ENCODE data around the gene CCDC86. TPM values are rescaled to one million over a fixed set of nuclear protein-coding genes. Genes with fewer than 3 reads are reported as not detected.

The CCDC86 gene
- total and polyA plus RNA-seq, 9 of the 15 experiments (the other 6 are each of a cell fraction or from before 2014, with no cell fraction given) = 4.6 to 102 (median 25.2) TPM

- Histone ChIP-seq H3K9me1 (ENCODE audit: control insufficient read depth, insufficient read depth, low read length) (no peaks in the 10 kb centered on the region), H4K20me1 (replicated peaks; ENCODE audit: control insufficient read depth, insufficient read depth, low read length) (peaks cover 22% of the 10 kb centered on the region), H3K4me2 (ENCODE audit: insufficient read depth, low read length) (no peak overlapping the region), H3K9me3 (replicated peaks; ENCODE audit: control insufficient read depth, insufficient read depth, low read depth, low read length) (no peaks in the 10 kb centered on the region), H3K27me3 (ENCODE audit: control insufficient read depth in 2 of 2, insufficient read depth in 2 of 2, low read length in 2 of 2) (no peaks in the 10 kb centered on the region), H3K9ac (ENCODE audit: insufficient read depth in 1 of 2, low read depth in 2 of 2, low read length in 2 of 2) (no peak overlapping the region), H3K36me3 (ENCODE audit: control insufficient read depth, insufficient read depth, low read length) (peaks cover 36% of the 10 kb centered on the region), H3K79me2 (ENCODE audit: control insufficient read depth, insufficient read depth, low read length) (no peaks in the 10 kb centered on the region), H2AFZ (ENCODE audit: low read depth, low read length) (no peak overlapping the region), H3K27ac (ENCODE audit: extremely low read depth, low read depth, low read length) (no peak overlapping the region), H3K4me3 (no peak overlapping the region), H3K4me1 (replicated peaks in 1 of 2; ENCODE audit: control insufficient read depth in 2 of 2, insufficient read depth in 2 of 2, low read length in 2 of 2) (peaks cover 7 to 30% of the 10 kb centered on the region in 2 experiments)
- POLR2A ChIA-PET = interaction anchor here (0.8 to 1.4 kb wide), 16 partner anchors 10 to 1295 kb away, joined by 3 to 7 read pairs (median 3); partner anchors contain the start of gene PTGDR2
- peak; percentile 89 for ATAC-seq
- WGBS (ENCODE audit: insufficient coverage, low coverage, missing lambda C conversion rate) = 40% methylated on average over 5 of the region's 5 CpGs
- CTCF ChIA-PET (ENCODE audit: low intra/inter-chr PET ratio) = interaction anchor here (0.8 to 2.5 kb wide), 4 partner anchors 34 to 111 kb away, joined by 3 to 59 read pairs (median 4); no protein-coding TSS in a partner anchor
- in situ Hi-C loops (cut with MboI) (no loop called here), intact Hi-C loops (cut with micrococcal nuclease) (loop anchor here (1.0 kb wide), 2 partner anchors 56 to 112 kb away; no protein-coding TSS in a partner anchor)
- BruUV-seq (replicated peaks) = no TSS peak
- DNase-seq (ENCODE audit: extremely low read depth in 1 of 4, low spot score in 3 of 4) = peak; percentile 66 to 75 (median 74)
- peak; percentile 85 for FAIRE-seq
- TF ChIP-seq TFAM (CRISPR knock-in tag; conservative IDR thresholded peaks at IDR 0.05) = no peak
- TF ChIP-seq CEBPB (tag; IDR thresholded peaks at IDR 0.05) = no peak
- TF ChIP-seq EWSR1 (IDR thresholded peaks at IDR 0.05; ENCODE audit: borderline replicate concordance, low read depth, partially characterized antibody) = no peak
- TF ChIP-seq ZNF324 (CRISPR knock-in tag; IDR thresholded peaks at IDR 0.05) = no peak
- TF ChIP-seq CTCF (IDR thresholded peaks at IDR 0.05 in 2 of 3, conservative IDR thresholded peaks at IDR 0.05 in 1 of 3; ENCODE audit: insufficient read depth in 2 of 3, low read depth in 1 of 3, low read length in 3 of 3) = peak; percentile 85 to 96 (median 91)
- TF ChIP-seq NR4A1 (CRISPR knock-in tag; IDR thresholded peaks at IDR 0.05) = no peak
- TF ChIP-seq NR4A1 (tag; IDR thresholded peaks at IDR 0.05) = no peak
- TF ChIP-seq ZFP36 (IDR thresholded peaks at IDR 0.05; ENCODE audit: low read depth, low read length, partially characterized antibody) = peak; percentile 47
- TF ChIP-seq, protein P1, sequence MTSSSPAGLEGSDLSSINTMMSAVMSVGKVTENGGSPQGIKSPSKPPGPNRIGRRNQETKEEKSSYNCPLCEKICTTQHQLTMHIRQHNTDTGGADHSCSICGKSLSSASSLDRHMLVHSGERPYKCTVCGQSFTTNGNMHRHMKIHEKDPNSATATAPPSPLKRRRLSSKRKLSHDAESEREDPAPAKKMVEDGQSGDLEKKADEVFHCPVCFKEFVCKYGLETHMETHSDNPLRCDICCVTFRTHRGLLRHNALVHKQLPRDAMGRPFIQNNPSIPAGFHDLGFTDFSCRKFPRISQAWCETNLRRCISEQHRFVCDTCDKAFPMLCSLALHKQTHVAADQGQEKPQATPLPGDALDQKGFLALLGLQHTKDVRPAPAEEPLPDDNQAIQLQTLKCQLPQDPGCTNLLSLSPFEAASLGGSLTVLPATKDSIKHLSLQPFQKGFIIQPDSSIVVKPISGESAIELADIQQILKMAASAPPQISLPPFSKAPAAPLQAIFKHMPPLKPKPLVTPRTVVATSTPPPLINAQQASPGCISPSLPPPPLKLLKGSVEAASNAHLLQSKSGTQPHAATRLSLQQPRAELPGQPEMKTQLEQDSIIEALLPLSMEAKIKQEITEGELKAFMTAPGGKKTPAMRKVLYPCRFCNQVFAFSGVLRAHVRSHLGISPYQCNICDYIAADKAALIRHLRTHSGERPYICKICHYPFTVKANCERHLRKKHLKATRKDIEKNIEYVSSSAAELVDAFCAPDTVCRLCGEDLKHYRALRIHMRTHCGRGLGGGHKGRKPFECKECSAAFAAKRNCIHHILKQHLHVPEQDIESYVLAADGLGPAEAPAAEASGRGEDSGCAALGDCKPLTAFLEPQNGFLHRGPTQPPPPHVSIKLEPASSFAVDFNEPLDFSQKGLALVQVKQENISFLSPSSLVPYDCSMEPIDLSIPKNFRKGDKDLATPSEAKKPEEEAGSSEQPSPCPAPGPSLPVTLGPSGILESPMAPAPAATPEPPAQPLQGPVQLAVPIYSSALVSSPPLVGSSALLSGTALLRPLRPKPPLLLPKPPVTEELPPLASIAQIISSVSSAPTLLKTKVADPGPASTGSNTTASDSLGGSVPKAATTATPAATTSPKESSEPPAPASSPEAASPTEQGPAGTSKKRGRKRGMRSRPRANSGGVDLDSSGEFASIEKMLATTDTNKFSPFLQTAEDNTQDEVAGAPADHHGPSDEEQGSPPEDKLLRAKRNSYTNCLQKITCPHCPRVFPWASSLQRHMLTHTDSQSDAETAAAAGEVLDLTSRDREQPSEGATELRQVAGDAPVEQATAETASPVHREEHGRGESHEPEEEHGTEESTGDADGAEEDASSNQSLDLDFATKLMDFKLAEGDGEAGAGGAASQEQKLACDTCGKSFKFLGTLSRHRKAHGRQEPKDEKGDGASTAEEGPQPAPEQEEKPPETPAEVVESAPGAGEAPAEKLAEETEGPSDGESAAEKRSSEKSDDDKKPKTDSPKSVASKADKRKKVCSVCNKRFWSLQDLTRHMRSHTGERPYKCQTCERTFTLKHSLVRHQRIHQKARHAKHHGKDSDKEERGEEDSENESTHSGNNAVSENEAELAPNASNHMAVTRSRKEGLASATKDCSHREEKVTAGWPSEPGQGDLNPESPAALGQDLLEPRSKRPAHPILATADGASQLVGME (CRISPR knock-in tag; IDR thresholded peaks at IDR 0.05) = no peak
- TF ChIP-seq, protein P2, sequence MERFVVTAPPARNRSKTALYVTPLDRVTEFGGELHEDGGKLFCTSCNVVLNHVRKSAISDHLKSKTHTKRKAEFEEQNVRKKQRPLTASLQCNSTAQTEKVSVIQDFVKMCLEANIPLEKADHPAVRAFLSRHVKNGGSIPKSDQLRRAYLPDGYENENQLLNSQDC (CRISPR knock-in tag; IDR thresholded peaks at IDR 0.05) = no peak
- TF ChIP-seq PKNOX1 (IDR thresholded peaks at IDR 0.05) = no peak
- TF ChIP-seq RB1 (IDR thresholded peaks at IDR 0.05; ENCODE audit: low read depth) = peak; percentile 64; the same call in 1 of the 2 replicates
- TF ChIP-seq U2AF1 (optimal IDR thresholded peaks at IDR 0.05; ENCODE audit: low read depth, low read length) = no peak
Measured at GRCh38 chr11:60887556-60887955, 45.6 kb downstream of the CCDC86 start.
